HG02642 (cell line): ENCODE results near the gene AAK1.
"Not testable (repeated sequence)": the region's sequence is repeated elsewhere in the genome, so short reads cannot be mapped to it uniquely, and the experiment has no call there.

Experiments used
- ATAC-seq: cut with Tn5 transposase; IDR thresholded peaks from one replicate; pipeline ENCODE4 v1.9.1; 2021; ENCODE audit warnings: mild to moderate bottlenecking; ENCODE audit not compliant: unreplicated experiment, poor library complexity

AAK1 gene

GRCh38 chr2:69466728-69467127 lies 176.8 kb downstream of the AAK1 start:
- no peak for ATAC-seq

- ATAC-seq, result no peak
These were observed 177.8 kb downstream of the AAK1 start for GRCh38 chr2:69465513-69466456.

DNA sequence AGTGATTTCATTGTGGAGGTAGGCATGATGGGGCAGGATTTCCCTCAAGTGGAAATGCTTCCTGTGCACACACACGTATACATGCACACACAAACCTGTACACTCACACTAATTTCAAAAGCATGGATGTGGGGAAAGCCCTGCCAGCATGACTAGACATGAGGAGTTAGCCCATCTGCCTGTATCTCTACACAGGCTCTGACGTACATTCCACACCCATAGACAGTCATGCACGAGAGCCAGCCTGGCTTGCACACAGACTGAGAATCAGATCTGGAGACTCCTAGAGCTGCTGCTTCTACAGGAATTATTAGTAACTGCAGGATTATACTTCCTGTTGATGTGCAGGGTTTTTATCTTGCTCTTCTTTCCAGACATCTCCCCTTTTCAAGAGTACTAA lies 179.0 kb downstream of the AAK1 start:
- ATAC-seq, result no peak

GRCh38 chr2:69462780-69463179 lies 180.8 kb downstream of the AAK1 start:
- ATAC-seq, result no peak

- ATAC-seq, result no peak
These were observed 182.1 kb downstream of the AAK1 start for GRCh38 chr2:69461404-69461803.

- no peak for ATAC-seq
These were observed 183.6 kb downstream of the AAK1 start for GRCh38 chr2:69459936-69460335.

- no peak for ATAC-seq
These were observed 186.5 kb downstream of the AAK1 start for GRCh38 chr2:69456950-69457445.

DNA sequence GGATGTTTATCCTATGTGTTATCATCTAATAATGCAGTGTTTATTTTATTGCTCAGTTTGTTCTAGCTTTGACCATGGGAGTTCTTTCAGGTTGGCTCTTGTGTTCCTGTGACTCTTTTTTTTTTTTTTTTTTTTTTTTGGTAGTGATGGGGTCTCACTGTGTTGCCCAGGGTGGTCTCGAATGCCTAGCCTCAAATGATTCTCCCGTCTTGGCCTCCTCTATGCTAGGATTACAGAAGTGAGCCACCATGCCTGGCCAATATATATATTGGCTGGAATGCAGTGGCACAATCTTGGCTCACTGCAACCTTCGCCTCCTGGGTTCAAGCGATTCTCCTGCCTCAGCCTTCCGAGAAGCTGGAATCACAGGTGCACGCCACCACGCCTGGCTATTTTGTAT lies 187.4 kb downstream of the AAK1 start:
- no peak for ATAC-seq

DNA sequence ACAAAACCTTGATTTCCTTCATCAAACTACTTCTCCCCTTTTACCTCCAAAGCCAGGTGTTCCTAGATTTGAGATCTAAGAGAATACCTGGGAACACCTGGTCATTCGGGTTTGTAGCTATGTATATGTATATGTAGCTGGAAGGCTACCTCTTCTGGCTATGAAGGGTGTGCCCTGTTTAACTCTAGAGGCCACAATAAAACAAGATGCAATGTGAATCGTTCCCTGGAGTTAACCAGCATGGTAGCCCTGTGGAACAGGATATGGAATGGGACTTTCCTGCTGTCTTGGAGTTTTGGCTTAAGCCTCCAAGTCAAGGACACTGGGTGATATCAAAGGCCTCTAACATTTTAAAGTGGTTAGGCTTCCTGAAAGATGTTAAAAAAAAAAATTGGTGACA lies 188.6 kb downstream of the AAK1 start:
- no peak for ATAC-seq

GRCh38 chr2:69453475-69454129 lies 189.9 kb downstream of the AAK1 start:
- ATAC-seq, result peak; percentile 87

GRCh38 chr2:69452687-69453086 lies 190.9 kb downstream of the AAK1 start:
- no peak for ATAC-seq

DNA sequence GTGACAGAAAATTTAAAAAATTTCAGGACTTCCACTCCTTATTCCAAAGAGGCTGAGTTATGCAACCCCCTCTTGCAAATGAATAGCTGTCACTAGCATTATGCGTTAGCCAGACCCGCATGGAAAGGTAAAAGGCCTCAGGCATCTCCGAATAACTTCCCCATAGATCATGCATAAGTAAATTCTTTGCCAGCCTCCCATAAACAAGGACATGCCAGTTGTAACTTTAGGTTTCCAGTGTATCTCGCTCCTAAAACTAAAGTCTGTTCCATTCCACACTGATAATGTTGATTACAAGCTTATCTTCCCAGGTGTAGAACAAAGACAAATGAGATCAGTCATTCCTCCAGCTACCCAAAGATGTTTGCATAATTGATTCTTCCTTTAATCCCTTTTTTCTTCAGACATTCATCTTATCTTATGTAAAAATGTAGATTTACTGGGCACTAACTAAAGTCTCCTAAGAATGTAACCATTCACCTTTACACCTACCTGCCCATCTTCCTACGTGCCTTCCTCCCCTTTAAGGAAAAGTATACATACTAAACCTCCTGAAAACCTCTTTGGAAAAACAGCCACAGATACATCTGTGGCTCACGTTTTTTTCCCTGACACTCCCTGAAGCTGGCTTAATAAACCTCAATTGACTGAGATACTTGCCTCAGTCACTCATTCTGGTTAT lies 192.7 kb downstream of the AAK1 start:
- no peak for ATAC-seq

- ATAC-seq, result no peak
These were observed 193.6 kb downstream of the AAK1 start for GRCh38 chr2:69449906-69450305.

DNA sequence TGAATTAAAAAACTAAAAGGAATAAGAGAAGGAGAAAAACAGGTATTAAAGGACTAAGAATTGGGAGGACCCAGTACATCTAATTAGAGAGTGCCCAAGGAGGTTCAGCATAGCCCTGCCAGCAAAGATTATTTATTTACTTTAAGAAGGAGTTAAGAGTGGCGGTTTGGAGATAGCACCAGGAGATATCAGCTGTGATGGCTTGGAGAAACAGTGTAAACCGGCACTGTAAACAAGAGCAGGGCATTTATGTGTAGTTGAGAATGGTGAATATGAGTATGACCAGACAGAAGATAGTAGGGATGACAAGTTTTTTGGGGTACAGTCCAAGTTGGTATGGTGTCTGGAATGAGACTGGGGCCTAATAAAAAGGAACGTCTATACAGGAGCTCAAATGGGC lies 199.9 kb downstream of the AAK1 start:
- ATAC-seq, result not testable (repeated sequence)

GRCh38 chr2:69439499-69439898 lies 204.0 kb downstream of the AAK1 start:
- ATAC-seq, result not testable (repeated sequence)

- ATAC-seq, result no peak
These were observed 205.0 kb downstream of the AAK1 start for GRCh38 chr2:69438580-69438979.

DNA sequence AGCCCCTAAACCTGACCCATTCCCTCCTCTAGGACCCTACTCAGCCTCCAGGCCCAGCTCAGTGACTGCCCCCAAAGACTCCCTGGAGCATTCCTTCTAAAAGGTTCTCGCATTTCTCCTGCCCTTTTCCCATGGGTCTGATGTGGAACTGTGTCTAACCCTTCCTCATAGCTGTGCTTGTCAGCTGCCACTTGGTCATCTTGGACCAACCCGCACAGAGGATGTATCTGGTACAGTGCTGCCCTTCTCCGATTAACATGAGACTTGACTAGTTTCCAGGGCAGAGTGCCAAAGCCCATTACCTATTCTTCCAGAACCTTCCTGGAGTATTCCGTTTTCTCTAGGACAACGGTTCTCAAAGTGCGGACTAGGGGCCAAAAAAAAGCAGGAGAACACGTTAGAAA lies 205.8 kb downstream of the AAK1 start:
- no peak for ATAC-seq

- peak; percentile 97 for ATAC-seq
These were observed 206.4 kb downstream of the AAK1 start, which contains the start of gene NFU1 for GRCh38 chr2:69436938-69437750. TSS of gene NFU1 (minus strand) at chr2:69437435. CDS start at chr2:69437422, 13 bp downstream.

GRCh38 chr2:69436596-69436937 lies 207.0 kb downstream of the AAK1 start:
- no peak for ATAC-seq

GRCh38 chr2:69434753-69435152 lies 208.8 kb downstream of the AAK1 start:
- ATAC-seq, result no peak
